Endothelial cell of umbilical vein (primary cell): ENCODE results near the gene INO80B. TPM values are rescaled to one million over a fixed set of nuclear protein-coding genes. Genes with fewer than 3 reads are reported as not detected.

ENCODE experiments used
- BruUV-seq: library from RNA; stranded (reverse); fragments of 400-500 nt; replicated peaks from 2 replicates; lab custom pipeline; 2021; lab: Mats Ljungman, UMichigan
- CTCF ChIA-PET: fragments of 300-600, 350-600 bp; sonication (Branson Sonifier 250); formaldehyde crosslinking; loops from one replicate; lab custom pipeline; 2021; ENCODE audit warnings: antibody characterized with exemption, inconsistent platforms; lab: Charles Lee
- POLR2A ChIA-PET: fragments of 300-600, 350-600 bp; sonication (Branson Sonifier 250); formaldehyde crosslinking; loops from one replicate; lab custom pipeline; 2021; ENCODE audit warnings: antibody characterized with exemption, inconsistent platforms; lab: Charles Lee
- DNase-seq: peaks from one replicate; pipeline ENCODE4 v3.0.0-alpha.2; 2011; ENCODE audit warnings: low read depth, low spot score
- FAIRE-seq: peaks from 2 replicates; lab custom pipeline; 2011; peaks lifted over from hg19 to GRCh38; lab: Jason Lieb, UNC
- H2AFZ ChIP-seq: 2 replicates; pipeline ENCODE4 v1.6.0; 2012; ENCODE audit warnings: low read depth, low read length, control low read depth, inconsistent platforms
- H3K27ac ChIP-seq: 2 replicates; pipeline ENCODE4 v1.5.1; 2011; ENCODE audit warnings: low read depth, mild to moderate bottlenecking, control low read depth, low read length, moderate library complexity; ENCODE audit not compliant: insufficient read depth
- H3K27me3 ChIP-seq, 2 experiments: 2 replicates each; pipeline versions ENCODE4 v1.6.0 to v1.6.1; 2011; ENCODE audit warnings: low read length in 2 of 2, mixed read lengths in 1 of 2; ENCODE audit not compliant: control insufficient read depth in 2 of 2, insufficient read depth in 2 of 2
- H3K36me3 ChIP-seq, 2 experiments: 2 replicates in 1 of 2; 3 replicates in 1 of 2; pipeline ENCODE4 v1.5.1; 2011; ENCODE audit warnings: low read length in 2 of 2, mild to moderate bottlenecking in 1 of 2, moderate library complexity in 1 of 2; ENCODE audit not compliant: control insufficient read depth in 2 of 2, insufficient read depth in 2 of 2; ENCODE audit errors: extremely low read depth in 1 of 2
- H3K4me1 ChIP-seq: 3 replicates; pipeline ENCODE4 v1.5.1; 2011; ENCODE audit warnings: mild to moderate bottlenecking, low read length; ENCODE audit not compliant: control insufficient read depth, insufficient read depth; ENCODE audit errors: extremely low read depth
- H3K4me2 ChIP-seq: 2 replicates; pipeline ENCODE4 v1.6.1; 2011; ENCODE audit warnings: low read length, control low read depth, mixed read lengths; ENCODE audit not compliant: insufficient read depth
- H3K4me3 ChIP-seq, 3 experiments: fragments of 200-600 bp in 1 of 3; sonication (generic), shearing (Covaris generic) in 1 of 3; replicated peaks in 1 of 3; 2 replicates each; pipeline ENCODE4 v1.5.1; 2011 to 2016; ENCODE audit warnings: control low read depth in 3 of 3, low read length in 3 of 3, mild to moderate bottlenecking in 2 of 3, inconsistent platforms in 1 of 3, low read depth in 1 of 3, moderate library complexity in 1 of 3; ENCODE audit not compliant: insufficient read depth in 1 of 3
- H3K79me2 ChIP-seq: 2 replicates; pipeline ENCODE4 v1.6.0; 2012; ENCODE audit warnings: low read length, inconsistent platforms; ENCODE audit not compliant: control insufficient read depth, insufficient read depth
- H3K9ac ChIP-seq: replicated peaks from 2 replicates; pipeline ENCODE3; 2011; ENCODE audit warnings: low read length, control low read depth; ENCODE audit not compliant: insufficient read depth; ENCODE audit errors: extremely low read depth
- H3K9me1 ChIP-seq: replicated peaks from 3 replicates; pipeline ENCODE4 v1.6.0; 2011; ENCODE audit warnings: mild to moderate bottlenecking, low read length; ENCODE audit not compliant: control insufficient read depth, insufficient read depth; ENCODE audit errors: extremely low read depth
- H3K9me3 ChIP-seq: replicated peaks from 2 replicates; pipeline ENCODE4 v1.5.1; 2012; ENCODE audit warnings: low read length, inconsistent platforms; ENCODE audit not compliant: control insufficient read depth, insufficient read depth
- H4K20me1 ChIP-seq: replicated peaks from 2 replicates; pipeline ENCODE3; 2011; ENCODE audit warnings: mild to moderate bottlenecking, low read length; ENCODE audit not compliant: control insufficient read depth, insufficient read depth; ENCODE audit errors: extremely low read depth
- CTCF ChIP-seq, 2 donors: IDR thresholded peaks; 1 replicate in 1 of 2; 2 replicates in 1 of 2; pipeline ENCODE4 v1.5.1; 2011; ENCODE audit warnings: low read length in 2 of 2, mild to moderate bottlenecking in 2 of 2, moderate library complexity in 2 of 2, control low read depth in 1 of 2, inconsistent platforms in 1 of 2, low read depth in 1 of 2; ENCODE audit not compliant: insufficient read depth in 1 of 2; ENCODE audit errors: extremely low read depth in 1 of 2
- EZH2 ChIP-seq: IDR thresholded peaks from 2 replicates; pipeline ENCODE4 v1.6.1; 2012; ENCODE audit warnings: borderline replicate concordance, low read depth, mild to moderate bottlenecking, moderate library complexity, low read length, inconsistent platforms; ENCODE audit not compliant: severe bottlenecking
- FOS ChIP-seq: IDR thresholded peaks from 2 replicates; pipeline ENCODE4 v1.6.1; 2011; ENCODE audit warnings: mild to moderate bottlenecking, low read length, moderate library complexity, borderline replicate concordance; ENCODE audit not compliant: insufficient read depth
- GATA2 ChIP-seq: IDR thresholded peaks from 2 replicates; pipeline ENCODE4 v1.7.0; 2011; ENCODE audit warnings: low read depth, mild to moderate bottlenecking, moderate library complexity, mixed read lengths, low read length; ENCODE audit not compliant: insufficient read length, insufficient read depth
- JUN ChIP-seq: IDR thresholded peaks from 2 replicates; pipeline ENCODE4 v1.6.1; 2011; ENCODE audit warnings: borderline replicate concordance, low read depth; ENCODE audit not compliant: insufficient read length, insufficient read depth
- MAX ChIP-seq: IDR thresholded peaks from 2 replicates; pipeline ENCODE4 v1.6.1; 2011; ENCODE audit not compliant: insufficient read depth, insufficient read length
- MYC ChIP-seq: IDR thresholded peaks from one replicate; pipeline ENCODE4 v1.6.1; 2011; ENCODE audit warnings: mild to moderate bottlenecking, low read depth, low read length
- POLR2A ChIP-seq: IDR thresholded peaks from 2 replicates; pipeline ENCODE4 v1.6.1; 2012; ENCODE audit warnings: low read depth, mild to moderate bottlenecking, control low read depth, low read length
- POLR2AphosphoS5 ChIP-seq: IDR thresholded peaks from 2 replicates; pipeline ENCODE4 v1.6.1; 2012; ENCODE audit warnings: low read depth, mild to moderate bottlenecking, control low read depth, low read length, moderate library complexity; ENCODE audit not compliant: insufficient read depth
- dilution Hi-C: fragments of 300-500 bp; cut with MboI; formaldehyde crosslinking; loops from one replicate; pipeline ENCODE4 v1.15.0; 2019; ENCODE audit warnings: low sequenced_read_pairs; ENCODE audit not compliant: extremely low pct_ligation_motif_present
- intact Hi-C: fragments of 100-400 bp; cut with micrococcal nuclease; formaldehyde crosslinking; loops from one replicate; pipeline ENCODE4 v1.10.0; 2022
- polyA plus RNA-seq, 4 experiments: library from polyadenylated mRNA; depleted of rRNA in 3 of 4; stranded (reverse) in 3 of 4; unstranded in 1 of 4; fragments of >200 nt; gene quantifications; 2 replicates each; pipeline versions ENCODE4 v1.2.1 to v1.2.3, GENCODE V29; 2011 to 2012; ENCODE audit warnings: missing spikeins in 1 of 4
- total RNA-seq: library from RNA; stranded (reverse); gene quantifications from 2 replicates; pipeline ENCODE4 v1.2.3, GENCODE V29; 2021

Gene INO80B
- total and polyA plus RNA-seq, 2 donors (not counting 3 experiments of a cell fraction or from before 2014, with no cell fraction given): 15.1 to 24.2 TPM

- POLR2A ChIA-PET: no interaction called here
- Histone ChIP-seq H3K4me1 (peaks cover 5% of the 10 kb centered on the region), H3K4me2 (no peak overlapping the region), H4K20me1 (no peaks in the 10 kb centered on the region), H3K9me1 (no peaks in the 10 kb centered on the region), H3K9ac (no peak overlapping the region), H3K27me3 (peaks cover 0 to 1% of the 10 kb centered on the region in 2 experiments), H3K4me3 (no peak overlapping the region), H3K9me3 (no peaks in the 10 kb centered on the region), H2AFZ (no peak overlapping the region), H3K79me2 (no peaks in the 10 kb centered on the region), H3K27ac (no peak overlapping the region), H3K36me3 (peaks cover 3 to 14% of the 10 kb centered on the region in 2 experiments)
- CTCF ChIA-PET: no interaction called here
- DNase-seq: no peak
- FAIRE-seq: no peak
- BruUV-seq: no TSS peak
- dilution Hi-C loops (no loop called here), intact Hi-C loops (no loop called here)
- TF ChIP-seq EZH2 (no peak), POLR2AphosphoS5 (no peak), POLR2A (no peak), JUN (no peak), FOS (no peak), CTCF (IDR thresholded peaks at IDR 0.05; ENCODE audit: extremely low read depth in 1 of 2, insufficient read depth in 1 of 2, low read depth in 1 of 2, low read length in 2 of 2) (no peak), GATA2 (no peak), MAX (no peak), MYC (no peak)
Observed at GRCh38 chr2:74491648-74492544, 37.0 kb downstream of the INO80B start.
